ENCODE results near the gene SLC11A1.

SLC11A1 gene

DNA sequence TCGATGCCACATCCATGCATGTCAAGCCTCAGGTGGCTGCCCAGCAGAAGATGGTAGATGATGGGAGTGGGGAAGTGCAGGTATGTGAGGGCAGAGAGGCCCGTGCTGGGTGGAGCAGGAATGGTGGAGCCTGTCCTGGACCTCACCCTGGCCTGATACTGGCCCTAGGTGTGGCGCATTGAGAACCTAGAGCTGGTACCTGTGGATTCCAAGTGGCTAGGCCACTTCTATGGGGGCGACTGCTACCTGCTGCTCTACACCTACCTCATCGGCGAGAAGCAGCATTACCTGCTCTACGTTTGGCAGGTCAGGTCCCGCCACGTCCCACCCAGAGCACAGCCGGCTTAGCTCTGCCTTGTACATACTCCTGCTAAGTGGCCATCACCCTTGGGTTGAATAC is 49.8 kb downstream of the SLC11A1 start:
- no peak for DNase-seq (ENCODE audit: low read depth)
- TF ChIP-seq, protein P1, sequence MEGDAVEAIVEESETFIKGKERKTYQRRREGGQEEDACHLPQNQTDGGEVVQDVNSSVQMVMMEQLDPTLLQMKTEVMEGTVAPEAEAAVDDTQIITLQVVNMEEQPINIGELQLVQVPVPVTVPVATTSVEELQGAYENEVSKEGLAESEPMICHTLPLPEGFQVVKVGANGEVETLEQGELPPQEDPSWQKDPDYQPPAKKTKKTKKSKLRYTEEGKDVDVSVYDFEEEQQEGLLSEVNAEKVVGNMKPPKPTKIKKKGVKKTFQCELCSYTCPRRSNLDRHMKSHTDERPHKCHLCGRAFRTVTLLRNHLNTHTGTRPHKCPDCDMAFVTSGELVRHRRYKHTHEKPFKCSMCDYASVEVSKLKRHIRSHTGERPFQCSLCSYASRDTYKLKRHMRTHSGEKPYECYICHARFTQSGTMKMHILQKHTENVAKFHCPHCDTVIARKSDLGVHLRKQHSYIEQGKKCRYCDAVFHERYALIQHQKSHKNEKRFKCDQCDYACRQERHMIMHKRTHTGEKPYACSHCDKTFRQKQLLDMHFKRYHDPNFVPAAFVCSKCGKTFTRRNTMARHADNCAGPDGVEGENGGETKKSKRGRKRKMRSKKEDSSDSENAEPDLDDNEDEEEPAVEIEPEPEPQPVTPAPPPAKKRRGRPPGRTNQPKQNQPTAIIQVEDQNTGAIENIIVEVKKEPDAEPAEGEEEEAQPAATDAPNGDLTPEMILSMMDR (conservative IDR thresholded peaks at IDR 0.05; ENCODE audit: control insufficient read depth, insufficient read depth, low read depth, low read length): no peak
- H3K4me3 ChIP-seq (ENCODE audit: control insufficient read depth, low read depth, low read length): no peak overlapping the region

DNA sequence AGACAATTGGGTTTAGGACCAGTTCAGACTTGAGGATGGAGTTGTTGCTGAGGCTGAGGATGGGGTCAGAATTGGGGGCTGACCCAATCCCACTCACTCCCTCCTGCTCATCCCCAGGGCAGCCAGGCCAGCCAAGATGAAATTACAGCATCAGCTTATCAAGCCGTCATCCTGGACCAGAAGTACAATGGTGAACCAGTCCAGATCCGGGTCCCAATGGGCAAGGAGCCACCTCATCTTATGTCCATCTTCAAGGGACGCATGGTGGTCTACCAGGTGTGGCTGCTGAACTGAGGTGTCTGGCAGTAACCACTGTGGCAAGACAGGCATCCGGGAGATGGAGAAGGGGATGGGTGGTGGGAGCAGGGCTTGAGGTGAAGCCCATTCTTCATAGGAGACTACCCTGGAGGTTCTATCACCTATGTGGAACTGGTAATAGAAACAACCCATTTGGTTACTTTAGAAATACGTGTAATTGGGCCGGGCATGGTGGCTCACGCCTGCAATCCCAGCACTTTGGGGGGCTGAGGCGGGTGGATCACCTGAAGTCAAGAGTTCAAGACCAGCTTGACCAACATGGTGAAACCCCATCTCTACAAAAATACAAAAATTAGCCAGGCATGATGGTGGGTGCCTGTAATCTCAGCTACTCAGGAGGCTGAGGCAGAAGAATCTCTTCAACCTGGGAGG is 50.7 kb downstream of the SLC11A1 start:
- no peak overlapping the region for H3K4me3 ChIP-seq (ENCODE audit: control insufficient read depth, low read depth, low read length)
- DNase-seq (ENCODE audit: low read depth): no peak
- TF ChIP-seq, protein P1 (conservative IDR thresholded peaks at IDR 0.05; ENCODE audit: control insufficient read depth, insufficient read depth, low read depth, low read length): no peak

DNA sequence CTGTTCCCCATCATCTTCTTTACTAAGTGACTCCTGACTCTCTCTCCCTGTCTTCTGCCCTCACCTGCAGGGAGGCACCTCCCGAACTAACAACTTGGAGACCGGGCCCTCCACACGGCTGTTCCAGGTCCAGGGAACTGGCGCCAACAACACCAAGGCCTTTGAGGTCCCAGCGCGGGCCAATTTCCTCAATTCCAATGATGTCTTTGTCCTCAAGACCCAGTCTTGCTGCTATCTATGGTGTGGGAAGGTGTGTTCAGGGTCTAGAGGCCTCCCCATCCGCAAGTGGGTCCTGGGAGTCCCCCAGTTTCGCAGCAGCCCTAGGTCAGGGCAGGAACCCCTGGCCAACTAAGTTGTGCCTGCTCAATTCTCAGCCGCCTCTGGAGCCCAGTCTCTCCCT is 52.4 kb downstream of the SLC11A1 start:
- no peak overlapping the region for H3K4me3 ChIP-seq (ENCODE audit: control insufficient read depth, low read depth, low read length)
- TF ChIP-seq, protein P1 (conservative IDR thresholded peaks at IDR 0.05; ENCODE audit: control insufficient read depth, insufficient read depth, low read depth, low read length): no peak
- no peak for DNase-seq (ENCODE audit: low read depth)

DNA sequence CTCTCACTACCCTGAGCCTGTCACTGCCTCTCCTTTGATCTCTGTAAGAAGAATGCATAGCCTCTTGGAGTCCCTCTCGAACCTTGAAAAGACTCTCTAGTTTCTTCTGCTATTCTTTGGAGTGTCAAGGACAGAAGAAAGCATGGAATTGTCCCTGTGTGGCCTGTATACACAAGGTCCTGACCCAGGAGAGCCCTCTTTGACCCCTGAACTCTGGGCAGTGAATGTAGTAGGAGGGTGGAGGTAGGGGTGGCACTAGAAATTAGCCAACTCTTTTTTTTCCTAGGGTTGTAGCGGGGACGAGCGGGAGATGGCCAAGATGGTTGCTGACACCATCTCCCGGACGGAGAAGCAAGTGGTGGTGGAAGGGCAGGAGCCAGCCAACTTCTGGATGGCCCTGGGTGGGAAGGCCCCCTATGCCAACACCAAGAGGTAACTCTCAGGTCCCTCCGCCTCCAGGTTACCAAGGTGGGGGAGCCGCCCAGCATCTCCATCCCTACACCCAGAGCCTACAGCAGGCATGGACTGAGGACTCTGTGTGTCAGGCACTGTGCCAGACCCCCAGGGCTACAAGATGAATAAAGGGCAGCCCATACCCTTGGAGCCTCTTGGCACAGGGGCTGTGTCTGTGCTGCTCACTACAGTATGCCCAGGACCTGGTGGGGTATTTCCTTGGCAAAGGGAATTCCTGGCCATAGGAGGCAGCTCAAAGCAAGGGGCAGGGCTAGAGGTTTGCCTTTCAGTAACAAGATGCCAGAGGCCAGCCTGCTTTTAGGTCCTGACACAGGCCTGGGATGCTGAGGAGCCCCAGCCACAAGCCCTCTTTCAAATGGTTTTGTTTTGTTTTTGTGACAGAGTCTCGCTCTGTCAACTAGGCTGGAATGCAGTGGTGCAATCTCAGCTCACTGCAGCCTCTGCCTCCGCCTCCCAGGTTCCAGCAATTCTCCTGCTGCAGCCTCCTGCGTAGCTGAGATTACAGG is 53.2 kb downstream of the SLC11A1 start:
- H3K4me3 ChIP-seq (ENCODE audit: control insufficient read depth, low read depth, low read length): no peak overlapping the region
- TF ChIP-seq, protein P1 (conservative IDR thresholded peaks at IDR 0.05; ENCODE audit: control insufficient read depth, insufficient read depth, low read depth, low read length): no peak
- no peak for DNase-seq (ENCODE audit: low read depth)

DNA sequence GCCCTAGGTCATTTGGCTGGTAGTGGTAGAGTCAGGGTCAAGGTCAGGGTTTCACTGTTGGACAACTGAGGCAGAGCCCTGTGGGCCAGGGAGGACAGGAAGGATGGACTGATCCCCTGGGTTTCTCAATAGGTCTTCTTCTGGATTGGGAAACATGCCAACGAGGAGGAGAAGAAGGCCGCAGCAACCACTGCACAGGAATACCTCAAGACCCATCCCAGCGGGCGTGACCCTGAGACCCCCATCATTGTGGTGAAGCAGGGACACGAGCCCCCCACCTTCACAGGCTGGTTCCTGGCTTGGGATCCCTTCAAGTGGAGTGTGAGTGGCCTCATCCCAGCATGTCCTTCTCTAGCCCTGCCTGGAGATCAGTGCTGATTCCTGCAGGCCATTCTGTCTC is 54.9 kb downstream of the SLC11A1 start:
- TF ChIP-seq, protein P1 (conservative IDR thresholded peaks at IDR 0.05; ENCODE audit: control insufficient read depth, insufficient read depth, low read depth, low read length): no peak

DNA sequence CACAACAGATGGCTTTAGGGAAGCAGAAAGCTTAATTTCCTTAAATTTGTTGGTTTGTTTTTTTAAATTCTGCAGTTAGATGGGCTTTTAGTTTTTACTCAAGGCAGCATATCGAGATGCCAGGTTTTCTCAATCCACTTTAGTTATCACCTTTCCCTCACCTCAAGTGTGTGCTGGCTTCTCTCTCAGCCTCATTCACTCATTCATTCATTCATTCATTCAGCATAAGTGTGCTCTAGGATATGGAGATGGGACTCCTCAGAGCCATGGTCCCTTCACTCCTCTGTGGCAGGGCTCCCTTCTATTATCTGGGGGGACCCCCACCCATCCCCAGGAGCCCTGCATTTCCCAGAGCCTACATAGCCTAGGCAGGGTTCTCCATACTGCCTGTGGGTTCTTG is 55.9 kb downstream of the SLC11A1 start:
- H3K4me3 ChIP-seq (ENCODE audit: control insufficient read depth, low read depth, low read length): no peak overlapping the region
- no peak for DNase-seq (ENCODE audit: low read depth)
- TF ChIP-seq, protein P1 (conservative IDR thresholded peaks at IDR 0.05; ENCODE audit: control insufficient read depth, insufficient read depth, low read depth, low read length): no peak

More for the DNA sequence above, 54.9 kb downstream of the SLC11A1 start:
- DNase-seq (ENCODE audit: low read depth): no peak
- H3K4me3 ChIP-seq (ENCODE audit: control insufficient read depth, low read depth, low read length): no peak overlapping the region

Measured in fibroblast of mammary gland (primary cell).